HL-60/S4 (cell line): ENCODE measurements around the gene C2CD5.
"Not testable (repeated sequence)": the region's sequence is repeated elsewhere in the genome, so short reads cannot be mapped to it uniquely, and the experiment has no call there.

ENCODE experiments used
- in situ Hi-C: fragments of 300-500 bp; cut with MboI; formaldehyde crosslinking; loops from 2 replicates; pipeline ENCODE4 v1.14.3; 2022; ENCODE audit warnings: low sequenced_read_pairs

C2CD5 gene

GRCh38 chr12:22536971-22537544, 7.3 kb downstream of the C2CD5 start:
- in situ Hi-C loops: no loop called here

- in situ Hi-C loops: no loop called here
These were observed 7.9 kb downstream of the C2CD5 start for GRCh38 chr12:22536346-22536945.

GRCh38 chr12:22535478-22535877, 8.9 kb downstream of the C2CD5 start:
- in situ Hi-C loops: no loop called here

- in situ Hi-C loops: no loop called here
These were observed 9.3 kb downstream of the C2CD5 start for GRCh38 chr12:22535038-22535437.

- in situ Hi-C loops: no loop called here
These were observed 11.2 kb downstream of the C2CD5 start for GRCh38 chr12:22533155-22533554.

GRCh38 chr12:22532317-22532716, 12.0 kb downstream of the C2CD5 start:
- in situ Hi-C loops: no loop called here

GRCh38 chr12:22531205-22531604, 13.1 kb downstream of the C2CD5 start:
- in situ Hi-C loops: no loop called here

- in situ Hi-C loops: no loop called here
These were observed 14.9 kb downstream of the C2CD5 start for GRCh38 chr12:22529281-22530060.

- in situ Hi-C loops: no loop called here
These were observed 16.3 kb downstream of the C2CD5 start for GRCh38 chr12:22527999-22528398.

- in situ Hi-C loops: no loop called here
These were observed 17.5 kb downstream of the C2CD5 start for GRCh38 chr12:22526836-22527235.

- in situ Hi-C loops: no loop called here
These were observed 18.9 kb downstream of the C2CD5 start for GRCh38 chr12:22525426-22525825.

GRCh38 chr12:22518998-22519397, 25.3 kb downstream of the C2CD5 start:
- in situ Hi-C loops: no loop called here

- in situ Hi-C loops: no loop called here
These were observed 26.2 kb downstream of the C2CD5 start for GRCh38 chr12:22518060-22518719.

- in situ Hi-C loops: no loop called here
These were observed 29.5 kb downstream of the C2CD5 start for GRCh38 chr12:22514875-22515274.

- in situ Hi-C loops: no loop called here
These were observed 38.5 kb downstream of the C2CD5 start for GRCh38 chr12:22505826-22506225.

- in situ Hi-C loops: no loop called here
These were observed 44.2 kb downstream of the C2CD5 start for GRCh38 chr12:22500100-22500499.

- in situ Hi-C loops: no loop called here
These were observed 44.9 kb downstream of the C2CD5 start for GRCh38 chr12:22499445-22499844.

GRCh38 chr12:22494319-22494718, 50.0 kb downstream of the C2CD5 start:
- in situ Hi-C loops: no loop called here

GRCh38 chr12:22491034-22491433, 53.3 kb downstream of the C2CD5 start:
- in situ Hi-C loops: no loop called here

GRCh38 chr12:22488478-22488877, 55.9 kb downstream of the C2CD5 start:
- in situ Hi-C loops: no loop called here

- in situ Hi-C loops: not testable (repeated sequence)
These were observed 56.7 kb downstream of the C2CD5 start for GRCh38 chr12:22487683-22488082.
